Measurements from ENCODE around the gene FCAMR.

DNA sequence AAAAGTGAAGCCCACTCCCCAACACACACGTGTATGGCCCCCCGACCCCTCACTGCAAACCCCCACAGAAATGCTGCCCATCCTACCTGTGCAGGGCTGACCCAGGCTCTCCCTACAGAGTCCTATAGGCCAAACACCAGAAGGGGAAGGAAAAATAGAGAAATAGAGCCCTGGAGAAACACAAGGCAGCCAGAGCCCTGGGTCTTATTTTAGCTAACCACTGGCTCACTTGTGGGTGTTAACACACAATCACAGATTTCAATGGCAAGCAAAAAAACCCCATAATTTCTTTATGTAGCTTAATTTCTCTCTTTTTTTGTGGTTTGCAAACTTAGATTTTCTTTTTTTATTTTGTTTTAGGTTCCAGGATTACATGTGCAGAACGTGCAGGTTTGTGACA lies 23.0 kb downstream of the FCAMR start:
- TF ChIP-seq CTCF (conservative IDR thresholded peaks at IDR 0.05): no peak
- TF ChIP-seq ZFX (IDR thresholded peaks at IDR 0.05): no peak

All from C4-2B (cell line).